D721Med (cell line): ENCODE results near the gene VPS9D1.

ENCODE experiments used
- DNase-seq: peaks from one replicate; pipeline ENCODE4 v3.0.0; 2011; ENCODE audit warnings: low spot score; ENCODE audit not compliant: insufficient read length
- FAIRE-seq: peaks from 2 replicates; lab custom pipeline; 2011; peaks lifted over from hg19 to GRCh38; lab: Jason Lieb, UNC
- CTCF ChIP-seq: IDR thresholded peaks from 2 replicates; pipeline ENCODE4 v1.5.1; 2012; ENCODE audit warnings: mild to moderate bottlenecking, control low read depth; ENCODE audit not compliant: insufficient read depth; ENCODE audit errors: missing control alignments

Gene VPS9D1

GRCh38 chr16:89716916-89717687, 3.6 kb downstream of the VPS9D1 start:
- no peak for FAIRE-seq
- DNase-seq = no peak
- no peak for TF ChIP-seq CTCF

GRCh38 chr16:89716493-89716892, 4.2 kb downstream of the VPS9D1 start:
- FAIRE-seq (no peak), DNase-seq (no peak)
- no peak for TF ChIP-seq CTCF

- TF ChIP-seq CTCF = no peak
- FAIRE-seq (no peak), DNase-seq (no peak)
Measured at GRCh38 chr16:89712274-89712781, 8.4 kb downstream of the VPS9D1 start.

- no peak for TF ChIP-seq CTCF
- DNase-seq (peak; percentile 88), FAIRE-seq (no peak)
Measured at GRCh38 chr16:89711601-89712273, 9.0 kb downstream of the VPS9D1 start.

GRCh38 chr16:89710709-89711564, 9.8 kb downstream of the VPS9D1 start:
- FAIRE-seq (no peak), DNase-seq (no peak)
- no peak for TF ChIP-seq CTCF

- no peak for FAIRE-seq
- no peak for DNase-seq
- no peak for TF ChIP-seq CTCF
Measured at GRCh38 chr16:89709716-89710432, 10.8 kb downstream of the VPS9D1 start.
